ELF-1 (cell line): ENCODE data around the gene RTL1.

Source experiments
- DNase-seq: peaks from one replicate; pipeline ENCODE4 v3.0.0-alpha.2; 2016; ENCODE audit warnings: low read depth, low spot score

The RTL1 gene

DNA sequence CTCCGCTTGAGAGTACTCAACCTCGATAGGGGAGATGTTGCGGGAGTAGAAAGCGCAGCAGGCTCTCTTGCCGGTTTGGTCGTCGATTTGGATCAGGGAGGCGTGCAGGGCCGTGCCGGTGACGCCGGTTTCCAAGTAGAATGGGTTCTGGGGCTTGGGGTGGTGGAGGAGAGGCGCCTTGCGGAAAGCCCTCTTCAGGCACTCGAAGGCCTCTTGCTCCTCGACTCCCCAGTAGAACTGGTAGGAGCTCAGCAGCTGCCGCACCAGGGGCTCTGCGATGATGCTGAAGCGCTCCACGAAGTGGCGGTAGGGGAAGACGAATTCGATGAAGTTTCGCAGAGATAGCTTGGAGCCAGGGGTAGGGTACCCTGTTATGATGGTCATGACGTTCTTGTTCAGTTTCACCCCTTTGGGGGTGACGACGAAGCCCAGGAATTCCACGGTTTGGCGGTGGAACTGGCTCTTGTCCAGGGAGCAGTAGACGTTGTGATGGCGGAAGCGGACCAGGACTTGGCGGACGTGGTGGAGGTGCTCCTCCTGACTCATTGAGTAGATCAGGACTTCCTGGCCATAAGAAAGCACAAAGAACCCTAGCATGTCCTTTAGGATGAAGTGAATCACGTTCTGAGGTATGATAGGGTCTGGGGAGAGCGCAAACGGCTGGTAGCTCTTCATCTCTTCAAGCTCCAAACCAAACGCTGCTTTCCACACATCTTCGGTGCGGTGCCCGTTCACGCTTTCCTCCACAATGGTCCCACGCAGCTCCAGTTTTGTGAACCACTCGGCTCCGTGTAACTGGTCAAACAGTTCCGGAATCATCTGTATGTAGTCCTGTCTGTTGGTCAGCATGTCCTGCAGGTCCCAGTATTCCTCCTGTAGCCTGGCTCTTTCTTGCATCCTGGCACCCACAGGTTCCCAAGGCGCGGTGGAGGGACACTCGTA lies 21.2 kb downstream of the RTL1 start:
- no peak for DNase-seq

DNA sequence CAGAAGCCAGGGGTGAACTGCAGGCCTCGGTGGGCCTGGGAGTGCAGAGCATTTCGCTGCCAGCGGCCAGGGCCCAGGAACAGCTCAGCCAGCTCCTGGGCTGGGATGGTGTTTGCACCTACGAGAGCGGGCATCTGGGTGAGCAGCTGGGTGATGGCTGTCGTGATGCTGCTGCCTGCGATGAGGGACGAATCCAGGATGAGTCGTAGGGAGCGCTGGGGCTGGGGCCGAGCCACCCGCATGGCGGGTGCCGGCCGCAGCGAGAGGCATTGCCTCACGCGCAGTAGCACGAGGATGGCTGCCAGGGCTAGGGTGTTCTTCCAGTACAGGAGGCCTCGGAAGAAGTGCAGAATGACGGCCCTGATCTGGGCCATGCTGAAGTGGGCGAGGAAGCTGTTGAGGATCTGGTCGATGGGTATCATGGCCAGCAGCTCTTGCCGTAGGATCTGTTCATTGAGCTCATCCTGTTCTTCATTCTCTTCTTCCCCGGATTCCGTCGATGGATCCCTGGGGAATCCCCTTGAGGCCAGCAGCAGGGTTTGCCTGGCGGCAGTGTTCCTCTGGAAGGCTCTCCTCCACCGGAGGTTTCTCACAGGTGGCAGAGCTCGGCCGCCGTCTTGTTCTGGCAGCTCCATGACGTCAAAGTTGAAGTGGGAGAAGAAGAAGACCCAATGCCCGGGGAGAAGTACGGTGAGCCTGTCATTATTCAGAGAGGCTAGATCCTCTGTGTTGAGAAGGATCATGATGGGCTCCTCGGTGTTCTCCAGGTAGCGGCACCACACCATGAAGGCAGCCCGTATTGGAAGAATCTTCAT lies 22.1 kb downstream of the RTL1 start:
- no peak for DNase-seq

DNA sequence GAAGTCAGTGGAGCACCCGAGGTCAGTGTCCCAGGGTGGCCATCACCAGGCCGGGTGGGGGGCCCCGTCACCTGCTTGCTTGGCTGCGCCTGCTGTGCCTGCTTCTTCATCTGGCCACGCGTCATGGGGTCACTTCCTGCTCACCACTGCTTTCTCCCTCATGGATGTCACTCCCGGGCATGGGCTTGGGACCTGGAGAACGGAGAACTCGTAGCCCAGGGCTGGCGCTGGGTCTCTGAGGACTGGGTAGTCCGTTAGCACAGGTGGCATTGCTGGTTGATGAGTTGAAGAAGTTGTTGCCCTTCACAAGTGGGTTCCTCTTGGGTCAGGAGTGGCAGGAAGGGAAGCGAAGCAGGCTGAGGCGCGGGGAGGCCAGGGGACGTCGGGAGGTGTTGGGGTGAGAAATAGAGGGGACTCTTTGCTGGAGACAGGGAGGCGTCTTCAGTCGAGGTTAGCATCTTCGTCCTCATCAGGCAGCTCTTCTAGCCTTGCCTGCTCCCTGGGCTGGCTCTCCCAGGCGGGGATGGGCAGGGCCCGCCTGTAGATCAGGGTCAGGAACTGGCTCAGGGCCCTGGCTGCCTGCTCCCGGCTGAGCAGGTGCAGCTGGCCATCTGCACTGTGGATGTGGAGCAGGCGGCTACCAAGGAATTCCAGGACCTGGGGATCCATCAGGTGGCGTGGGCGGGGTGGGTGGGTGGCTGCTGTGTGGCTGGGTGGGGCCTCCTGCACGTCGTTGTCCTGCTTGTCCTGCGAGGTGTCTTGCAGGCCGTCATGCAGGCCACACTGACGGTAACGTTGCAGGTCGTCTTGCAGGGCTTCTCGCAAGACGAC lies 23.0 kb downstream of the RTL1 start:
- DNase-seq, result no peak

DNA sequence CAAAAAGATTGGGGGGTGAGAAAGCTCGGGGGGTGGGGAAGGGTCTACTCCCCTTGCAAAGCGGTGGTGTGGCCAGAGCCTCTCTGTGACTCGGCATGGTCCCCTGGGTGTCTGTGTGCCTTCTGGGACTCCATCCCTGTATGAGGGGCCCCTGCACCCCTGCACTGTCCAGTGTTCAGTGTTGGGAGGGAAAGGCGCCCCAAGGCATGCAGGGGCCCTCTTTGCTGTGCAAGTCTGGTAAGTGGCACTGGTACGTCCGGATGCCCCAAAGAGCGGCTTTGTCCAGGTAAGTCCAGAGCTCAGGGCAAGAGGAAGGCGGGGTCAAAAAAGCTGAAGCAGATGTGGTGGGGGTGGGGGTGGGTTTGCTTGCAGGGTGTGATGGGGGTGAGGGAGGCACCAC lies 23.7 kb downstream of the RTL1 start:
- no peak for DNase-seq

DNA sequence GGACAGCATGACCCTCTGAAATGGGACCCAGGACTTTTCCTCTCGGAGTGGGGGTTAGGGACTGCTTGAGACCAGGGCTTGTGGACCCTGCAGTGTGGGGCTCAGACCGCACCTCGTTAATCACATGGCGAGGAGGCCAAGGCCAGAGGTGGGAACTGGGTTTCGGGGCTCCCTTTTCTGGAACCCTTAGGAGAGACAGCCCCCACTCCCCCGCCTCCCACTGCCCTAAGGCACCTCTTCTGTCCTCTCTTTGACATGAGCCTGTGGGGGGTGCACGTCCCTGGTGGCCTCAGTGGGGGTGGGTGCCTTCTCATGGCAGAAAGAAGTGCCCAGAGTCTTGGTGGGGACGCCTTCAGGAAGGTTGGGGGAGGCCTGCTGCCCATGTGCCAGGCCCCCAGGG lies 24.3 kb downstream of the RTL1 start:
- DNase-seq, result no peak

DNA sequence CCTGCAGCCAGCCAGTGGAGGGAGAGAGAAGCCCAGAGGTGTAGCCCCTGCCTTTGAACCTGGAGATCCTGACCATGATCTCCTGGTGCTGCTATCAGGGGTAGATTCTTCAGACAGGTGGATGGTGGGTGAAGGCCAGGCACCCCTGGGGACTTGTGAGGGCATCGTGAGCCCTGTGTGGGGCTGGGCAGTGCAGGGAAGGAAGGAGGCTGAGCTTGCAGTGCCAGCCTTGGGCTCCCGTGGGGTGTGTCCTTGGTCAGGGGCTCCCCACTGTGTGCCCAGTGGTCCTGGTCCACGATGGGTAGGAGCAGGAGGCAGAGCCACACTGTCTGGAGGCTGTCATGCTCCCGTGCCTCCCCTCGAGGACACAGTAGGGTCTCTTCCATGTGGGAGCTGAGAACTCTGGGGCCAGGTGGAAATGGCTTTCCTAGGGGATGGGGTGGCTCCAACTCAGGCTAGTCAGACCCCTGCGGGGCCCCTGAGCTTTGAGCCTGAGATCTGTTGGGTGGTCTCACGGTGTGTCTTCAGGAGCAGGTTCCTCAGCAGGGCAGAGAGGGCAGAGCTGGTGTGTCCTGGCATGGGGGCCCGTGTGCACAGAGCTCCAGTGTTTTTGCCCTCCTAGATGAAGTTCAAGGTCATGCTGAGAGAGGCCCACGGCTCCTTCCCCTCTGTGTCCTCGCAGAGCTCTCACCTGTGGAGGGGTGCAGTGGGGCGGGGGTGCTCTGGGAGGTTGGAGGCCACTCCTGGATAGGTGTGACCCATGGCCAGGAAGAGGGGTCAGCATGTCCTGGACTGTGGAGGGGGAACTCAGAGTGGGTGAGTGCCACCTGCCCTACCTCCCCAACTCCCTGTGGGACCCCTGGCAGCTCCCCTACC lies 25.0 kb downstream of the RTL1 start:
- no peak for DNase-seq

DNA sequence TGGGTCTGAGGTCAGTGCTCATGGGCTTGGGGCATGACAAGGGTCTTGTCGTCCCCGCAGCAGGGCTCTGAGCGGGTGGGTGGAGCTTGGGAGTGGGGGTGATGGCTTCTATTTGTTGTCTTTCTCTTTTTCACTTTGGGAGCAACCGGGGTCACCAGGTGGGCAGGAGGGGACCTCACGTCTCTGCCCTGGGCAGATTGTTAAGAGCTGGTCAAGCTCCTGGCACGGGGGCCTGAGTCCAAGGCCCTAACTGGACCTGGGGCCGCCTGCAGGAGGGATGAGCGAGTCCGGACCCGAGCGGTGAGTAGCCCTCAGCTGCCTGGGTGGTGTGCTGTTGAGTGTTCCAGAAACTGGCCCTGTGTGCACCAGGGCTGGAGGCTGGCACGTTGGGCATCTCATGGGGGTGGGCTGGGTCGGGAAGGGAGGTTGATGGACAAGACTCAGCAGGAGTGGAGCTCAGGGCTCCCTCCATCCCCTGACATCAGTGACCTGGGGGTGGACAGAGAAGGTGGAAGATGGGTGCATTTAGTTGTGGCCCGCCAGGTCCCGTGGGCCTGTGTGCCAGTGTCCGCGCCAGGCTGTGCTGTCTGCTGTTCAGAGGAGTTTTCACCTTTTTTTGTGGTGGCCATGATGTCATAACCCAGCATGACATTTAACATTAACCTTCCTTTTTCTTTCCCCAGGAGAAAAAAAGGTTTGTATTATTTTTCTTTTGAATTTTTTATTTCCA lies 27.5 kb downstream of the RTL1 start:
- no peak for DNase-seq

DNA sequence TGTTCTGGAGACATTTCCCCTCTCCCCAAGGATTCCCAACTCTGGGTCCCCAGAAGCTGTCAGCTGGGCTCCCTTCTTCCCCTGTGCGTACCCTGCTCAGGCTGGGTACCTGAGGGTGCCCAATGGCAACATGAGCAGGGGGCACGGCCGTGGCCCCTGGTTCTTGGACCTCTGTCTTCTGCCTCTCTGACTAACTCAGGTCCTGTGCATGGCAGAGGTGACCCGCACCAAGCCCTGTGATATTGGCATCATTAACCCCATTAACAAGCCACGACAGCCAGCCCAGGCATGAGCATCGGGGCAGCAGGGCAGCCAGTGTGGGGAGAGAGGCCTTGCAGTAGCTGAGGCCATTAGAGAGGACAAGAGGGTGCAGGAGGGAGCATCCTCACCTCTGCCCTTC lies 28.4 kb downstream of the RTL1 start:
- no peak for DNase-seq

DNA sequence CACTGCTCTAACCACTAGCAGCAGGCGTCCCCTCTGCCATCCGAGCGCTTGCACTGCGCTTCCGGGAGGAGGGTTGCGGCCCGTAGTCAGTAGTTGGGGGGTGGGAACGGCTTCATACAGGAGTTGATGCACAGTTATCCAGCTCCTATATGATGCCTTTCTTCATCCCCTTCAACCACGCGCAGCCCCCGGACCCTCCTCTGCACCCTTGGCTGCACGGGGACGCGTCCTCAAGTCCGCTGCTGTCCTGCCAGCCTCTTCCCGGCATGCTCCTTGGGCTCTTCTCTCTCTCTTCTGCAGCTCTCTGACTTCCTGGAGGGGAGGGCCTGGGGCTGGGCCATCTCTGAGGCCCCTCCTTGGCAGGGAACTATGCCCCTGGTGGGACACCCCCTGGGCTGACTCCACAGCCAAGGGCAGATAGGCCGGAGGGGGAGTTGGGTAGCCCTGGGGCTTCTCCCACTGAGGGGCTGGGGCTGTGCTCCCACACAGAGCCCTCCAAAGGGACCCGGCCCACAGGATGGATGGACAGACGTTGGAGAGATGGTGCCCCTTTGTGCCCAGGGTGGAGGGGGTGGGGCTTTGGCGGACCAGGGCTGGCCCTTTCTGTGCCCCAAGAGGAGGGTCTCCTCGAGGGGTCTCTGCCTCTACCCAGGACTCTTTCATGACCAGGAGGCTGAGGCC lies 29.0 kb downstream of the RTL1 start:
- DNase-seq, result no peak

DNA sequence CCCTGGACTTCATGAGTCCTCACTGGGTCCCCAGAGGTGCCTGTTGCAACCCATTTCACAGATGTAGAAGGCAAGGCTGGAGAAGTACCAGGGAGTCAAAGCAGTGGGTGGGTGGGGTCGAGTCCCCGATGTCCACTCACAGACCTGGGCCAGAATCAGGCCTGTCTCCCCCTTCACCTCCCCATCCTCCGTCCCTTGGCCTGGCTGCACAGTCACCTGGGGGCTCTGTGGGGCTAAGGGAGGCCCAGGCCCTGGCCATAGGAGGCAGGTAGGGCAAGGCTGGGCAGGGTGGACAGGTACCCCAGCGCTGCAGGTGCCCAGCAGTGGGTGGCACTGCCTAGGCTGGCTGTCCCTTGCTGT lies 29.5 kb downstream of the RTL1 start:
- no peak for DNase-seq

DNA sequence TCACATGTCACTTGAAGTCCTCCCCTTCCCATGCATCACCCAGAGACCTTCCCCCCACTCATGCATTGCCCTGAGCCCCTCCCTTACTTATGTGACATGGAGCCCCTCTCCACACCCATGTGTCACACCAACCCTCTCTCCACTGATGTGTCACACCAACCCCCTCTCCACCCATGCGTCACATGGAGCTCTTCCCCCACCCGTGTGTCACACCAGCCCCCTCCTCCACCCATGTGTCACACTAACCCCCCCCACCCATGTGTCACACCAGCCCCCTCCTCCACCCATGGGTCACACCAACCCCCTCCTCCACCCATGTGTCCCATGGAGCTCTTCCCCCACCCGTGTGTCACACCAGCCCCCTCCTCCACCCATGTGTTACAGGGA lies 30.4 kb downstream of the RTL1 start:
- DNase-seq, result no peak

DNA sequence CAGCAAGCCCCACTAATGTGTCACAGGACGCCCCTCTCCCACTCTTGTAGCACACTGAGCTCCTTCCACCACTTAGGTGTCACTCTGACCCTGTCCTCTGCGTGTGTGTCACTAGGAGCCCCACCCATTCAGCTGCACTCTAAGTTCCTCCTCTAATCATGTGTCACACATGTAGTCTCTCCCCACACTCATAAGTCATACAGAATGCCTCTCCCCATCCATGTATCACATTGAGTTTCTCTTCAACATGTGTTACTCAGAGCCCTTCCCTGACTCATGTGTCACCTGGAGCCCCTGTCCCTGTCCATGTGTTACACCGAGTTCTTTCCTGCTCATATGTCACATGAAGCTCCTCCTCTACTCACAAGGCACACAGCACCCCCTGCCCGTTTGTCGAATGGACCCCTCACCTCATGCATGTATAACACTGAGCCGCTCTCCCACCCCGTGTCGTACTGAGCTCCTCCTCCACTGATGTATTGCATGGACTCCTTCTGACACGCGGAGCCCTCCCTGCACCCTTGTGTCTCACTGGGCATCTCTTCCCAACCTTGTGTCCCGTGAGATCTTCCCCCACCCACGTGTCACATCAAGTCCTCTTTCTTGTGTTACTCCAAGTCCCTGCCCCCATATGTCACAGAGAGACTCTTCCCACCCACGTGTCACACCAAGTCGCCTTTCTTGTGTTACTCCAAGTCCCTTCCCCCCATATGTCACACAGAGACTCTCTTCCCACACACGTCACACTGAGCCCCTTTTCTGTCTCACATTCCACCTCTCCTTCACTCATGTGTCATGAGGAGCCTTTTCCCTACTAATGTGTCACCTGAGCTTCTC lies 31.0 kb downstream of the RTL1 start:
- no peak for DNase-seq

DNA sequence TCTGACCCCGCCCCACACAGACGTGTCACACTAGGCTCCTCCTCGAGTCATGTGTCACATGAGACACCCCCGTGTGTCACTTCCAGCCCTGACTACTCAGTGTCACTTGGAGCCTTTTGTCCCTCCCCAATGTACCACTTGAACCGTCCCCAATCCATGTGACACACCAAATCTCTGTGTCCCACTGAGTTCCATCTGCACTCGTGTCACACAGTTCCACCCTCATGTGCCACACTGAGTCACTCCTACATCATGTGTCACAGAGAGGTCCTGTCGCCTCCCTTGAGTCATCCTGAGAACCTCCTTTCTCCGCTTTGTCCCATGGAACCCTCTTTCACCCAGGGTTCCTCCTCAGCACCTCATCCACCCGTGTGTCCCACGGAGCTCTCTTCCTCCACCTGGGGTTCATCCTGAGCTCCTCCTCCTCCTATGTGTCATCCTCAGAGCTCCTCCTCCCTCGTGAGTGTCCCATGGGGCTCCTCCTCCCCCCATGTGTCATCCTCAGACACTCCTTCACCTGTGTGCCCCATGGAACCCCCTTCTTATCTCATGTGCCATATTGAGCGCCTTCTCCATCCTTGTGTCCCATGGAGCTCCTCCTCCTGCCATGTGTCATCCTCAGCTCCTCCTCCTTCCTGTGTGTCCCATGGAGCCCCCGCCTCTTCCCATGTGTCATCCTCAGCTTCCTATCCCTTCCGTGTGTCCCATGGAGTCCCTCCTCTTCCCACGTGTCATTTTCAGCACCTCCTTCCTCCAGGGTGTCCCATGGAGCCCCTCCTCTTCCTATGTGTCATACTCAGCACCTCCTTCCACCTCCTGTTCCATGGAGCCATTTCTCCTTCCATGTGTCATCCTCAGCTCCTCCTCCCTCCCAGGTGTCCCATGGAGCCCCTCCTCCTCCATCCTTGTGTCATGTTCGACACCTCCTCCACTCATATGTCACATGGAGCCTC lies 32.0 kb downstream of the RTL1 start:
- DNase-seq, result no peak

DNA sequence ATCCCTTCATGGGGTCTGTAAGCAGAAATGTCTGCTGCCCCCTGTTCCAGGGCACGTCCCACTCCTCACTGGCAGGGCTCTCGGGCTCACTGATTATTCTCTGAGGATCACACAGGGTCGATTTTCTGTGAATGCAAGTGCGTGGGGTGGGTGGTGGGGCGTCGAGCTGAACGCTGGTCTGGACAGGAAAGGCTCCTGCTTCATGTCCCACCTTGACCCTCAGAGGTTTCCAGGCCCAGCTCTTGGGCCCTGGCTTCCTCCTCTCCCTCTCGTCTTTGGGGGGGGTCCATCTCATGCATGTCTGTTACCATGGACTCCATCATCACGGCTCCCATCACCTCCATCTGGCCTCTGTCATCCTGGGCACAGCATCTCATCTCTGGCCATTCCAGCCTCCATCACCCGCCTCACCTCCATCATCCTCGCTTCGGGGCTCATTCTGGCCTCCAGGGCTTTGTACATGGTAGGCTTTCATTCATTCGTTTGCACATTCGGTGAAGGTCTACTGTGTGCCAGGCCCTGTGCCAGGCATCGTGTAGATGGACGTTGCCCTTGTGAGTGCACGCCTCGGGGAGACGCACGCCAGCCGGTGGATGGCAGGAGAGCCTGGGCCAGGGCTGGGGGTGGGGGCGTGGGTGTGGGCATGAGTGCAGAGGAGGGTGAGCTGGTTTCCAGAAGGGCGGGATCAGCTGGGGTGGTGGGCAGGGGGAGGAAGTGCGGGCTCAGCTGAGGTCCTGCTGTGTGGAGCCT lies 34.7 kb downstream of the RTL1 start:
- no peak for DNase-seq

DNA sequence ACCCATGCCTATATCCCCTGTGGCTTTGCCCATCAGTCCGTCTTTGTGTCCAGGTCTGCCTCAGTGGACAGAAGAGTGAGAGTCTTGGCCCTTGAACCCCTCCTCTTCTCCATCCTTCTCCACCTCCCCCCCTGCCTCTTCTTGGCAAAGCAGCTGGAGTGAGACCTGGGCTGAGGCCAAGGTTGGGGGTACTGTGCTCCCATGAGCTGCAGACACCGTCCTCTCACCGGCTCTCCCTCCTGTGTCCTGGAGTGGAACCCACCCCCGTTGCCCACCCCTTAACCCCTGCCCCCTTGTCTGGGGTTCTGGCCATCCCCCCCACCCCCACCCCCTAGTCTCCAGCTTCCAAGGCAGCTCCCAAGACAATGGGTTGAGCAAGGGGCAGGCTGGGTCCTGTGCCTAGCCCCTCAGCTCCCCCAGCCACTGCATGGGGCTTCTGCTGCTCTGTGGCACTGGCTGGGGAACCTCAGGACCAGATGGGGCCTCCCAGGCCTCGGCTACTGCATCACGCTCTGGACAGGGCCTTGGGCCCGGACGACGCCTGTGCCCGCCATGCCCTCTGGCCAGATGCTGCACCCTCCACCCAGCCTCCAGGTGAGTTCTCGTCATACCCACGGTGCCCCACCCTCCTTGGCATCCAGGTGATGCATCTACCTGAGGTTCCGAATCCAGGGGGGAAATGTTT lies 35.7 kb downstream of the RTL1 start:
- DNase-seq, result no peak
